ENCODE results near the gene RBM19.
"Not testable (repeated sequence)": the region's sequence is repeated elsewhere in the genome, so short reads cannot be mapped to it uniquely, and the experiment has no call there.

RBM19 gene

DNA sequence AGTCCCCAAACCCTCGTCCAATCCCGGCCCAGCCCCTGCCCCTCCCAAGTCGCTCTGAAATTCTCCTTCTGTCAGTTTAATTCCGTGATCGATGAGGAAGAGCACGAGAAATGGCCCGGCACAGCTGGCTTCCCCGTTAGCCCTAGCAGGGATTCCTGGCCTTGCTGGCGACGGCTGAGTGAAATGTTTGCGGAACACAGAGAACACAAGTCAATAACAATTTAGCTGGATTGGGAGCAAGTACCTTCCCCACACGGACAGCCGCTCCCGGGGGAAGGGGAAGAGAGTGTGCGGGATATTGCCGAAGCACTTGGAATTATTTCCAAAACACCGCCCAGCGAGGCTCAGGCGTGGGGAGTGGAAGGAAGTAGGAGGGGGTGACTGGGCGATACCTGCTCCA lies 134.6 kb downstream of the RBM19 start:
- DNase-seq (ENCODE audit: low read depth in 2 of 2): no peak

DNA sequence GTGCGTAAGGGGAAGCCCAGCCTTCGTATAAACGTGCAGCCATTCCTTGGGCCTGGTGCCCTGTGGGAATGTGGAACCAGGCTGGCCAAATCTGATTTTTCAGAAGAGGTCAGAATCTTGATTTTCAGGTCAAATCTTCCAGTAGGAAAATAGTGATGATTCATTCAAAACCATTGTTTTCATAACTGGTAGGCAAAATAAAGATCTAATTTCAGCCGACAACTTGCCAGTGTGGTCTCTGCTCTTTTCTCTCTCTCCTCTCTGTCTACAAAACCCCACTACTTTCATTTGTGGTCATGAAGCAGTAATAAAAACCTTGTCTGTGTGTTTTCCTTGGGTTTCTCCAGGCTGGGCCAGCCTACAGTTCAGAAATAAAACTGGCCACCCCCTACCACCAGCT lies 135.1 kb downstream of the RBM19 start:
- DNase-seq (ENCODE audit: low read depth in 2 of 2): no peak

DNA sequence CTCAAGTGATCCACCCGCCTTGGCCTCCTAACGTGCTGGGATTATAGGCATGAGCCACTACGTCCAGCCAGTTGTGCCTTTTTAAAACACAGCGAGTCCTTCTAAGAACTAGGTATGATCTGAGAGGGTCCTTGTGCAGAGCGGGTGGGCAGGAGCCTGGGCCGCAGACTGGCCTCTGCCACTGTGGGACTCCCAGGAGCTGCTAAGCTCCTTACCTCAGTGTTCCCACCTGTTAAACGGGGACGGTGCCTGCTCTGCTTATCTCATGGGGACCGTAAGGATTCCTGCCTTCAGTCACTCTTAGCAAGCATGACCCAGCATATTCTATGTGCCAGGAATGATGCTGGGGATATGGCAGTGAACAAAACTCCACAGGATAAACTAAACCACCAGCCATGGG lies 136.9 kb downstream of the RBM19 start:
- no peak for DNase-seq (ENCODE audit: low read depth in 2 of 2)

DNA sequence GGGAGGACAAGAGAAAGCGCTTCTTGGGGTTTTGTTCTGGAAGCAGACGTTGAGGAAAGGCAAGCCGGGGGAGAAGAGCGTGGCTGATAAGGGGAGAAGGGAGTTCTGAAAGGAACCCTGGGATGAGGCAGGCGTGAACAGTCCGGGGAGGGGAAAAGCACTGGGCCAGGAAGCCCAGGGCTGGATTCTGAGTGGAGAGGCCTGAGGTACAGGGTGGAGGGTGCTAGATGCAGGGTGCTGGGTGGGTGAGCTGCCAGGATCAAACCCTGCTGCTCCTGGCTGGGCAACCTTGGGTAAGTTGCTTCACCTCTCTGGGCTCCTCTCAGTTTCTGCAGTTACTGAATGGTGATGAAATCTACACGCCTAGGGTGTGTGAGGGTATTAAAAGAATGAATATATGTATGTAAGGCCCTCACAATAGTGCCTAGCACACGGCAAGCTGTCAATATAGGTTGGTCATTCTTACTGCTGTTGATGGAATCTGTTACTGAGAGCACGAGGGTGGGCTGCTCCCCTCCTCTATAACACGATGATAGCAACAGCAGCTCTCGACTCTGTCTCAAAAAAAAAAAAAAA lies 138.5 kb downstream of the RBM19 start:
- no peak for DNase-seq (ENCODE audit: low read depth in 2 of 2)

DNA sequence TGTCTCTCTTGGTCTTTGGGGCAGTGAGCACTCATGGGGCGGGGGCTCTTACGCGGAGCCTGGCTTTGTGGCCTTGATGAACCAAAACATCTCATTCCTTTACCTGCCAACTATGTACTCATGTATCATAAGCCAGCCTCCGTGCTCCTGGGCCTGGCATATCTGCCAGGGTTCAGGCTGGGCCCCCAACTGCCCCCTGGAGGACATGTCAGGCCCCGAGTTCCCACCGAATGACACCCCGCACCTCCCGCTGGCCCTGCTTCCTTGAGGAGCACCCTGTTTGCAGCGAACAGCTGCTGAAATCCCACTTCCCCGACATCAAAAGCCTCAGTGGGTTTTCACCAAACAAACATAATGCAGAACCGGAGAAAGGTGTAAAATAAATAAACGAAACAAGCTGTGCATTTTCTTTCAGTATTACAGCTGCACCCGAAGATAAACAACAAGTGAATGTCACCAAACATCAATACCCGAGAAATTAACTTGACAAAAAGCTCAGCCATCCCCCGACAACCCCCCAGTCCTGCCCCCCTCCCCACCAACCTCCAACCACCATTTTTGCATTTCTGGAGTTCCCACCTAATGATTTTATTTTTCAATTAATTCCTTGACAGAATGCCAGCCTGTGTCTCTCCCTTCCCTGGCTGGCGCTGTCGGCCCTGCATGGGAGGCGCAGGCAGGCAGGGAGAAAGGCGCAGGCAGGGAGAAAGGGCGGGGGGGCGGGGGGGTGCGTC lies 139.2 kb downstream of the RBM19 start:
- no peak for DNase-seq (ENCODE audit: low read depth in 2 of 2)

DNA sequence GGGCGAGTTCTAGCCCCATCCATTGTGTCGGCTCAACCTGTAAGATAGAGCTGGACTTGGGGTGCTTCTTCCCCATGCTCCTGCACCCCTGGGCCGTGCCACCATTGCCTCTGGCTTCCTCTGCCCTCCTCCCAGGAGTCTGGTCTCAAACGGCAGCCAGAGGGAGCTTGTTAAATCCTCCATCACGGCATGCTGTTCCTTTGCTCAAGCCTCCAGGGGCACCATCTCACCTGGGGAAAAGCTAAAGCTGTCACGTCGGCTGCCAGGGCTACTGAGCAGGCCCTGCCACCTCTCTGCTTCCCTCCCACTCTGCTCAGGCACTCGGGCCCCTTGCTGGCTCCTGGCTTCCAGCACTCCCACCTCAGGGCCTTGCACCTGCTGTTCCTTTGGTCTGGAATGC lies 140.4 kb downstream of the RBM19 start:
- no peak for DNase-seq (ENCODE audit: low read depth in 2 of 2)

DNA sequence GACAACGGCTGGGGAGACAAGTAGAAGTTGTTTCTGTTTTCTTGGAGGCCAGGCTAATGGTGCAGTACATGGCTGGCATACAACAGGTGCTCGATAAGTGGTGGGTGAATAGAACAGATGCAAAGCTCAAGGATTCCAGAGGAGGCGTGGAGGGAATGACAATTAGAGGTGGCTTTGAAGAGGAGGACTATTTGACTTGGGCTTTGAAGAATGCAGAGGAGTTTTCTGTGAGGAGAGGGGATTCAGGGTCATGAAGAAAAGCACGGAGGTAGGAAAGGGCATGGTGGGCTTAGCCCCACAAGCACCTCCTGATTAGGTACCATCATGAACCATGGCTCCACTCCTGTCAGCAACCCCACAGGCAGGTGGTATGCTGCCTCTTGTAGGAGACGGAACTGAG lies 142.3 kb downstream of the RBM19 start:
- no peak for DNase-seq (ENCODE audit: low read depth in 2 of 2)

DNA sequence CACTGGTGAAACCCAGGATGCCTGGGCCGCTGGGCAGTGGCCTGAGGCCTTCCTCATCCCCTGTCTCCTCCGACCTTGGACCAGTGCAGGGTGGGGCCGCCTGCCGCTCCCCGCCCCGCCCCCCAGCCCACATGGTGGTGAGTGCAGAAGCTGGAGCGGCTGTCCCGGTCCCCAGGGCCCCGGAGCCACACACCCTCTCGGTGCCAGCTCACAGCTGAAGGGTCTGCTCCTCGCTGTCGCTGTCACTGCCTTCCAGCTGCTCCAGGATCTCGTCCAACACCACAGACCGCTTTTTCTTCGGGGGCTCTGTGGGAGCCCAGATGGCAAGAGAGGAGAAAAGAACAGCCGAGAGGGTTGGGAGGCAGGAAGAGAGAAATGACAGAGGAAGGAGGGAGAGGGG lies 143.1 kb downstream of the RBM19 start:
- no peak for DNase-seq (ENCODE audit: low read depth in 2 of 2)

DNA sequence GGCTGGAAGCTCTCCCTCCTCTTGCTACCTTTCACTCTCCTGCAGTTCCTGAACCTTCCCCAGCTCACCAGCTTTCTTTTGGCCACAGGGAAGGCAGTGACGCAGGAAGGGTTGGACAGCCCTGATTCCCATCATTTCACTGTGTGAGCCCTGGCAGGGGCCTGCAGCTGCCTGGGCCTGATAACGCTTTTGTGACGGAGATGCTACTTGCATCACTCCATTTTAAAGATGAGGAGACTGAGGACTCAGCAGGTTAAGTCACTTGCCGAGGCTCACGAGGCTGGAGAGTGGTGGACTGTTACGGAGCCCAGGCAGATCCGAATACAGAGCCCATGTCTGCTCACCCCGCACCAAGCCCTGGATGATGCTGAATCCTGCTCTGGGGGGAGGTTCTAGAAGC lies 145.3 kb downstream of the RBM19 start:
- no peak for DNase-seq (ENCODE audit: low read depth in 2 of 2)

DNA sequence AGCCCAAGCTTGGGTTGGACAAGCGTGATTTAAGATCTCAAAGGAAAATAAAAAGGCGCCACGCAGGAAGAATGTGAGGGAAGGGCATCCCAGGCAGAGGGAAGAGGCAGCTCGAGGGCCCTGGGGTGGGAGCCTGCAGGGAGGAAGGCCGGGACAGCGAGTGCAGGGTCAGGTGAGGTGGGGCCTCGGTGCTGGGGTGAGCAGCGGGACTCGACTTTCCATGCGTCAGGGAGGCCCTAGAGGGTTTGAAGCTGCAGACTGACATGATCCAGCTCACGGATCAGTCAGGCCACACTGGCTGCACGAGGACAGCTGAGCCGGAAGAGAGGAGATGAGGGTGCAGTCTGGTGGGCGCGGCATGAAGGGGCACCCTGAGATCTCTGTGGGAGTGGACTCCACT lies 145.8 kb downstream of the RBM19 start:
- DNase-seq (ENCODE audit: low read depth in 2 of 2): no peak

DNA sequence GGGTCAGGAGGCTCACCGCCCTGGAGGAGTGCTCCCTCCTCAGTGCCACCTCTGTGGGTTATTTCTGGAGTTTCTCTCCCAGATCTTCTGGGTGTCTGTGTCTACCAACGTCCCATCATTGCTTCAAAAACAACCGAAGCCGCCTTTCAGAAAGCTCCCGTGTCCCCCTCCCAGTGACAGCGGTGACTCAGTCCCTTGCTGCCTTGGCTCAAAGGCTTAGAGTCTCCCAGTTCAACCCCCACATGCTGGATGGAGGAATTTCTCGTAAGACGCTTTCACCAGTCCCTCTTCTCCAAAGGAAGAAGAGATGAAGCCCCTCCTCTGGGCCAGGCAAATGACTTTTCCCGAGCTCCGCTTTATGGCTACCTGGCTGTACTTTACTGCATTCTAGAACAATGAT lies 146.6 kb downstream of the RBM19 start:
- no peak for DNase-seq (ENCODE audit: low read depth in 2 of 2)

DNA sequence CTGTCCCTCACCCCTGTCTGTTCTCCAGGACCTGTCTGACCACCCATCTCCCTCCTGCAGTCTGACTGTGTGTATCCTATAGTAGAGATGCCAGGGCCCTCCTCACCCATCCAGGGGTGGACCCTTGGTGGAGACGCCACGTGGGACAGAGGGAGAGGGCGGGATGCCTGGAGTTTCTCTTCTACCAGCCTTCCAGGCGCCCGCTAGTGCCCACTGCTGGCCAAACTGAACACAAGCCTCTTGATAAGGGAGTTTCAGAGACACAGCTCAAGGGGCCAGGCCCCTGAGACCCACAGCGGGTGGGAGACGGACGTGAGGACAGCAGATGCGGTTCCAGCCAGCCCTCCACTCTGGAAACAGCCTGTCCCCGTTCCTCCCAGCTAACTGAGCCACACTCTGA lies 147.3 kb downstream of the RBM19 start:
- DNase-seq (ENCODE audit: low read depth in 2 of 2): no peak

DNA sequence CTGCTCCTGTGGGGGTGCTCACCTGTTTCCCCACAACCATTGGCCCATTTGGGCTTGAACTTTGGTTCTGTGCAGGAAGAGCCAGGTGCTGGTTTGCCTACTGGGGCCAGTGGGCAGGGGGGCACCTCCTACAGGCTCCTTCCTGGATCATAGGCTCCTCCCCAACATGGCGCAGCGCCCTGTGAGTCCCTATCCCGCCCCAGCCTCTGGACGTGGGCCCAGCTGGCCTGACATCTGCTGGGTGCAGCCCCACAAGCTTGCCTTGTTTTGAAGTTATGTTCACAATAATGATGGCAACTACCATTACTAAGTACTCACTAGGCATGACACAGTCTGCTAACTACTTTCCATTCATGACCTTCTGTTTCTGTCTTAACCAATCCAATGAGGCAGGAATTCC lies 147.8 kb downstream of the RBM19 start:
- DNase-seq (ENCODE audit: low read depth in 2 of 2): no peak

DNA sequence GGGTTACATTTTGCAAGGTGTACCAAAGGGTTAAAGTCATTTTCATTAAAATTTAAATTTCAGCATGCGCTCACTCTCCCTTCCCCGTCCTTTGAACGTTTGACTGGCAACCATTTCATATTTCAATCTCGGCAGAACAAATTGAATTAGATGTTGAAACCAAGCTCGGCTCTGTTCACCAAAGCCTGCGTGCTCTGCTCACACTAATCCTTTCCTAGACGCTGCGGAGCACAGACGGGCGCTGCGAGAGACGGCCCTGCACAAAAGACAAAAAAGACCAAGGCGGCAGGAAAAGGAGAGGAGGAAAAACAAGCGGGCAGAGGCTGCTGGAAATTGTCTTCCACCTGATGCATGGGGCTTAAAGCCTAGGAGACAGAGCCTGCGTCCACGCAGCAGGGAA lies 149.3 kb downstream of the RBM19 start:
- DNase-seq (ENCODE audit: low read depth in 2 of 2): no peak

DNA sequence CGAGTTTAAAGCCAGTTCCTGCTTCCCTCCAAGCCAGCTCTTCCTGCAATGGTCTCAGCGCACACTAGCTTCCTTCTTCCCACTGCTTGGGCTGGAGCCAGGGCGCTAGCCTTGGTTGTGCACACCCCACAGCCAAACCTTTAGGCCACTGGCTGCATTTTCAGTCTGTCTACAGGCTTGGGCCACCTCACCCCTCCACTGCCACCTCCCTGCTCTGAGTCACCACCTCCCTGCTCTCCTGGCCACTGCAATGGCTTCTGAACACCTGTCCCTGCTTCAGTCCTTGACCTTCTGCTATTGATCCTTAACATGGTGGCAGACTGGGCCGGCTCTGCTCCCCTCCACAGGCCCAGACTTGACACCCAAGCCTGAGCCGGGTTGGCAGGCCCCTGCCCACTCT lies 151.1 kb downstream of the RBM19 start:
- DNase-seq (ENCODE audit: low read depth in 2 of 2): no peak

DNA sequence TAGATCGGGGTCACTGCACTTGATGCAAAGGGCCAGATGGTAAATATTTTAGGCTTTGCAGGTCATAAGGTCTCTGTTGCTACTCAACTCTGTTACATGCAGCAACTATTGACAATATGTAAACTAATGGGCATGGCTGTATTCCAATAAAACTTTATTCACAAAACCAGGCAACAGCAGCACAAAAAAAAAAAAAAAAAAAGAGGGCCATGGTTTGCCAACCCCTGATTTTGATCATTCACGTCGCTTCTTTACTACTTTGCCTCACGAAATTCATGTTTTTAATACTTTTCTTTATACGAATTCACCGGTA lies 152.9 kb downstream of the RBM19 start:
- no peak for DNase-seq (ENCODE audit: low read depth in 2 of 2)

DNA sequence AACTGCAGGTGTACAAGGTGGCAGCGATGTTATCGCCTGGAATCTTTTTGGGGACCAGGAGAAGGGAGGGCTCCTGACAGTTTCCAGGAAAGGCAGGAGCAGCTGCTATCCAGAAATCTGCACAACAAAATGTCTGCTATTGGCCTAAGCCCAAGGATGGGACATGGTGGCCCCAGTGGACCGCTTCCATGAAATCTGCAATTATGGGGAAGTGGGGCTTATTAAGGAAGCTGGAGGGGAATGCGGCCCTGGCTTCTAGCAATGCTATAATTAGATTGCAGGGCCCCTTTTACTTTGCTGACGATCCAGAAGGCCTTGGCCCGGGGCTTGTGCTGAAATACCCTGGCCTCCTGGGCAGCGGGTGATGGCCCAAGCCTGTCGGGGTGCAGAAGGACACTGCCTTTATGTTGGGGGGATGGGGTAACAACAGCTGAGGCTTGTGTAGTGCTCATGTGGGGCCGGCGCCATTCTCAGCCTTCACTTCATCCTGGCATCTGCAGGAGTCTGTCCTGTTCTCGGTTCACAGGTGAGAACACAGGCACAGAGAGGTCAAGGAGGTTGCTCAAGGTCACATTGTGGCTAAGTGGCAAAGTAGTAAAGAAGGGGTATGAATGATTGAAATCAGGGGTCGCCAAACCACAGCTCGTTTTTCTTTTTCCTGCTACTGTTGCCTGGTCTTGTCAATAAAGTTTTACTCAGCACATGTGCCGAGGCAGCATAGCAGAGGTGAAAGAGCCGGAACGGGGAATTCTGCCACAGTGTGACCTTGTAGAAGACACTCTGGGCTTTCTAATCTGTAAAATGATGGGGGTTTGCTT lies 153.5 kb downstream of the RBM19 start:
- no peak for DNase-seq (ENCODE audit: low read depth in 2 of 2)

DNA sequence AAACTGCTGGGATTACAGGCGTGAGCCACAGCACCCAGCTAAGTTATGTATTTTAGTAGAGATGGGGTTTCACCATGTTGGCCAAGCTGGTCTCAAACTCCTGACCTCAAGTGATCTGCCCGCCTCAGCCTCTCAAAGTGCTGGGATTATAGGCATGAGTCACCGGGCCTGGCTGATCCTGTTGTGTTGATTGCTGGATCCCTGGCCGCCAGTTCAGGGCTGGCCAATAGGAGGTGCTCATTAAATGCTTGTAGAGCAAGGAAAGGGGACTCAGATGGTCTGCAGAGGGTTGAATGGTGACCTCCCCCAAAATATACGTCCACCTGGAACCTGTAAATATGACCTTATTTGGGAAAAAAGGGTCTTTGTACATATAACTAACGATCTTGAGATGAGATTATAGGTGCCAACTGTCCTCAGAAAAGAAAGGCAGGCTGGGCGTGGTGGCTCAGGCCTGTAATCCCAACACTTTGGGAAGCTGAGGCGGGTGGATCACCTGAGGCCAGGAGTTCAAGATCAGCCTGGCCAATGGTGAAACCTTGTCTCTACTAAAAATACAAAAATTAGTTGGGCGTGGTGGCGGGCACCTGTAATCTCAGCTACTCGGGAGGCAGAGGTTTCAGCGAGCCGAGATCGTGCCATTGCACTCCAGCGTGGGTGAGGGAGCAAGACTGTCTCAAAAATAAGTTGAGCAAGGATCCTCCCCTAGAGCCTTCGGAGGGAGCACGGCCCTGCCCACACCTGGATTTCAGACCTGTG lies 156.5 kb downstream of the RBM19 start:
- DNase-seq (ENCODE audit: low read depth in 2 of 2): not testable (repeated sequence)

DNA sequence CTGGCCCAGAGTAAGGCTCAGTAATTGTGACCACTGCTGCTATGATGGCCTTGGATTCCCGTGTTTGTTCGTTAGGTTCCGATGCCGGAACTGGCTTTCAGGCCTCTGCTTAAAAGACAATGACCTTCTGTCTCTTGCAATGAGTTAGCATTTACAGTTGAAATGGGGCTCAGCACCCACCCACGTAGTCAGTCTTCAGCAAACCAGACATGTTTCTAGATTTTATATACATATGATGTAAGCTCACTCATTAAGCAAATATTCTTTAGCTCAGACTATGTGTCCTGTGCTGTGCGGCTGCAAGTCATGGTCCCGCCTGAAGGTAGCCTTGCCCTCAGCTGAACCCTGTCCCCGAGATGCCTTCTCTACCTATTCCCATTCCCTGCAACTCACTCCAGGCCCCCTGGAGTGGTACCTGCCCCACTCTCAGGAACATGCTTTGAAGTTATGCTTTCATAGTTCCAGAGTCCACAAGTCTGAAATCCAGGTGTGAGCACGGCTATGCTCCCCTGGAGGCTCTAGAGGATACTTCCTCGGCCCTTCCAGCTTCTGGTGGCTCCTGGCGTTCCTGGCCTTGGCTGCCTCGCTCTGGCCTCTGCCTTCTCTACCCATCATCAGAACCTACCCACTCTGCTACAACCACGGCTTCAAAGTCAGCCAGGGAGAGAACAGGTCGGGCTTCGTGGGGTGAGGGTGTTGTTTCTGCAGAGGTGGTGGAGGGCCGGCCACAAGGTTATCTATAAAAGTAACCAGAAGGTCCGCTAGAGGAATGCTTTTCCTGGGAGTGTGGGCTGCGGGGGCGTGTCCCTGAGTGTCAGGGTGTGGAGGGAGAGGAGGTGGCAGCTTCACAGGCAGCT lies 157.8 kb downstream of the RBM19 start:
- no peak for DNase-seq (ENCODE audit: low read depth in 2 of 2)

DNA sequence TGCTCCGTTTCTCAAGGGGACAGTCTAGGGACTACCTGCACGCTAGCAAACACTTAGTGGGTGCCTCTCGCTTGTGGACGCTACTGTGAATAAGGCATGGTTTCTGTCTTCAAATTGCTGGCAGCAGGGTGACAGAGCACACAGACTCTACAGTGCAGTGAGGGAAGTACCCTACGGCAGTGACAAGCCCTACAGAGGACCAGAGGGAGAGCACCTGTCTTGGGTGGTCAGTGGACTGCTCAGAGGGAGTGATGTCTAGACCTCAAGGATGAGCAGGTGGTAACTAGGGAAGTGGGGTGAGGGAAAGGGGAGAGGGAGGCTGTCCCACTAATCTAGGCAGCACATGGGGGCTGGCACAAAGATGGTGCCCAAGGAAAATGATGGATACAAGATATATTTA lies 160.5 kb downstream of the RBM19 start:
- DNase-seq (ENCODE audit: low read depth in 2 of 2): no peak

DNA sequence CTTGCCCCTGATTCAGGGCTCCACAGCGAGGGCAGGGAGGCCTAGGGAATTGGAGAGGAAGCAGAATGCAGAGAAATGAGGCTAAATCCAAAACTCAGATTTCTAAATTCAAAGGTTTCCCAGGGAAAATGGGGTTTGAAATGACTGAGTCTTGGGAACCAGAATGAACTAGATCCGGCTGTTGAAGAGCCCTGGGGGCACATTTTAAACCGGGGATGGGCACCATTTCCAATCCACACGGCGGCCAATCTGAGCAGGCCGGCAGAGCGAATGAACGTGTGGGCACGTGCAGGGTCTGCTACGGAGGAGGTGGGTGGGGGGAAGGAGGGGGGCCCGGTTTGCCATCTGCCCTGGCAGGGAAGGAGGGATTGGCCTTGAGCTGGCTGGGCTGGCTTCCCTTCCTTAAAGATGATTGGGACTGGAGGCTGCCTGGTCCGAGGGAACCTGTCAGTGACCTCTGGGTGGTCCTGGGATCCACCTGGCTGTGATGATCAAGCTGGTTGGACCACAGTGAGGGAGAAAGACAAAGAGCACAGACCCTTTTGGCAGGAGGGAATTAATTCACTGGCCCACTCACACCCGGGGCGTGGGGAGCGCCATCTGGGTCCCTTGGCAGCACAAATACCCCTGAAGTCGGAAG lies 161.0 kb downstream of the RBM19 start:
- no peak for DNase-seq (ENCODE audit: low read depth in 2 of 2)

All from stimulated activated CD4-positive, alpha-beta T cell treated with anti-CD3 and anti-CD28 coated beads, Interleukin-15, amount 100 ng/mL, for 48 hours (primary cell).